Esophagus muscularis mucosa (tissue), 4 donors: Measurements from ENCODE around the gene TPD52L1.

Source experiments
- CTCF ChIP-seq, 3 experiments: fragments of 200-600 bp in 2 of 3; fragments of 450-650 bp in 1 of 3; sonication (generic) in 2 of 3; IDR thresholded peaks; one replicate each; pipeline ENCODE4 v1.5.1; 2017 to 2019; ENCODE audit warnings: antibody characterized with exemption in 3 of 3, mild to moderate bottlenecking in 2 of 3, moderate library complexity in 1 of 3
- EP300 ChIP-seq: sonication (generic); formaldehyde crosslinking; IDR thresholded peaks from one replicate; pipeline ENCODE4 v1.6.1; 2017; ENCODE audit warnings: antibody characterized with exemption
- POLR2A ChIP-seq: fragments of 450-650 bp; IDR thresholded peaks from one replicate; pipeline ENCODE4 v1.6.1; 2017; ENCODE audit warnings: antibody characterized with exemption, moderate library complexity, mild to moderate bottlenecking, low read depth

DNA sequence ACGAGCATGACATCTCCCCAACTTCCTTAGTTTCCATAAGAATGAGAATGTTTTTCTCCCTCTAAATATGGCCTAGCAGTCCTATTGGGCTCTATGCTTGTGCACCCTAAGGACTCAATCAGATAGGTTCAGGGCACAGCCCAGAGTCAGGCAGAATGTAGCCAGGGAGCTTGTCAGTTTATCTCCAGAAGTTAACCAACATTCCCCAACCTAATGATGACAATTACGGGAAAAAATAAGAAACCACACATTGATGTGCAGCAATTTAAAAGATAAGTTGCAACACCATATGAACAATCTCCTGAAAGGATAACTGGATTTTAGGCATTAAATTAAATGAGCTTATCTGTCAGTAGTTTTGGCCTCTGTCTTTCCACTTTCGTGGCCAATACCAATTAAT is 77.1 kb downstream of the TPD52L1 start:
- TF ChIP-seq EP300 (no peak), CTCF (IDR thresholded peaks at IDR 0.05) (no peak), POLR2A (no peak)
